Activated CD8-positive, alpha-beta T cell treated with anti-CD3 and anti-CD28 coated beads for 36 hours (primary cell): Measurements from ENCODE around the gene KRTDAP. TPM values are rescaled to one million over a fixed set of nuclear protein-coding genes. Genes with fewer than 3 reads are reported as not detected.

Experiments
- ATAC-seq: fragments of 200-7000 bp; cut with Tn5 transposase; one replicate; pipeline ENCODE4 v1.10.0; 2021; ENCODE audit warnings: mild to moderate bottlenecking, moderate library complexity
- CTCF ChIA-PET: fragments of 350-600 bp; sonication (Branson Sonifier 250); formaldehyde crosslinking; loops from one replicate; lab custom pipeline; 2021; ENCODE audit warnings: antibody characterized with exemption; lab: Charles Lee
- POLR2A ChIA-PET: fragments of 350-600 bp; sonication (Branson Sonifier 250); formaldehyde crosslinking; loops from one replicate; lab custom pipeline; 2021; ENCODE audit warnings: antibody characterized with exemption; lab: Charles Lee
- DNase-seq: peaks from one replicate; pipeline ENCODE4 v3.0.0-alpha.2; 2020
- H3K27ac Mint-ChIP-seq: one replicate; pipeline ENCODE4 v1.8.0; 2021; ENCODE audit warnings: mild to moderate bottlenecking, mixed read lengths
- H3K27me3 Mint-ChIP-seq: one replicate; pipeline ENCODE4 v1.8.0; 2021; ENCODE audit warnings: mixed read lengths
- H3K36me3 Mint-ChIP-seq: one replicate; pipeline ENCODE4 v1.8.0; 2021; ENCODE audit warnings: low read depth, mixed read lengths
- H3K4me1 Mint-ChIP-seq: one replicate; pipeline ENCODE4 v1.8.0; 2021; ENCODE audit warnings: low read depth, mixed read lengths
- H3K4me3 Mint-ChIP-seq: one replicate; pipeline ENCODE4 v1.8.0; 2021; ENCODE audit warnings: mild to moderate bottlenecking, moderate library complexity, mixed read lengths
- H3K9me3 Mint-ChIP-seq: one replicate; pipeline ENCODE4 v1.8.0; 2021; ENCODE audit warnings: mixed read lengths
- CTCF ChIP-seq: fragments of 200-600 bp; IDR thresholded peaks from one replicate; pipeline ENCODE4 v1.8.0; 2022; ENCODE audit warnings: antibody characterized with exemption, mild to moderate bottlenecking
- intact Hi-C: fragments of 100-400 bp; cut with micrococcal nuclease; formaldehyde crosslinking; loops from one replicate; pipeline ENCODE4 v1.10.0; 2022
- total RNA-seq, 2 experiments: library from RNA; stranded (reverse); gene quantifications; one replicate each; pipeline ENCODE4 v1.2.3, GENCODE V29; 2021

Gene KRTDAP
- total RNA-seq, 2 experiments from 2014 or later, result not detected

- DNase-seq, result no peak
- intact Hi-C loops, result loop anchor here (2.0 kb wide), 1 partner anchor 82 kb away; no protein-coding TSS in a partner anchor
- ChIA-PET CTCF (interaction anchor here (0.8 to 3.8 kb wide), 41 partner anchors 8 to 316 kb away, joined by 3 to 45 read pairs (median 5); partner anchors contain the start of genes FFAR1 and FFAR3), POLR2A (interaction anchor here (0.7 to 1.2 kb wide), 2 partner anchors 11 to 23 kb away, joined by 3 read pairs; no protein-coding TSS in a partner anchor)
- Mint-ChIP-seq H3K27me3 (peaks cover 33% of the 10 kb centered on the region), H3K27ac (no peak overlapping the region), H3K9me3 (no peaks in the 10 kb centered on the region), H3K4me1 (peaks cover 14% of the 10 kb centered on the region), H3K4me3 (no peak overlapping the region), H3K36me3 (no peaks in the 10 kb centered on the region)
- no peak for ATAC-seq
- peak; percentile 57 for TF ChIP-seq CTCF
Measured at GRCh38 chr19:35510626-35510964, 20.3 kb upstream of the KRTDAP start.

- H3K9me3 Mint-ChIP-seq, result no peaks in the 10 kb centered on the region
- ChIA-PET CTCF (interaction anchor here (0.6 to 3.8 kb wide), 47 partner anchors 8 to 316 kb away, joined by 3 to 45 read pairs (median 4); partner anchors contain the start of genes FFAR1 and FFAR3), POLR2A (interaction anchor here (0.7 to 1.2 kb wide), 3 partner anchors 11 to 24 kb away, joined by 3 read pairs; no protein-coding TSS in a partner anchor)
- H3K27me3 Mint-ChIP-seq, result peaks cover 35% of the 10 kb centered on the region
- peaks cover 14% of the 10 kb centered on the region for H3K4me1 Mint-ChIP-seq
- ATAC-seq (peak; percentile 80), DNase-seq (peak; percentile 83)
- H3K36me3 Mint-ChIP-seq, result no peaks in the 10 kb centered on the region
- no peak overlapping the region for H3K27ac Mint-ChIP-seq
- TF ChIP-seq CTCF, result peak; percentile 97
- intact Hi-C loops, result loop anchor here (2.0 kb wide), 1 partner anchor 83 kb away; no protein-coding TSS in a partner anchor
- peak overlapping the region; percentile 45 for H3K4me3 Mint-ChIP-seq
Measured at GRCh38 chr19:35509861-35510625, 19.8 kb upstream of the KRTDAP start.

- H3K36me3 Mint-ChIP-seq, result no peaks in the 10 kb centered on the region
- peaks cover 32% of the 10 kb centered on the region for H3K27me3 Mint-ChIP-seq
- intact Hi-C loops, result no loop called here
- ChIA-PET CTCF (interaction anchor here (0.6 to 3.8 kb wide), 25 partner anchors 10 to 317 kb away, joined by 3 to 45 read pairs (median 4); partner anchors contain the start of genes FFAR1 and FFAR3), POLR2A (interaction anchor here (0.6 to 1.2 kb wide), 3 partner anchors 17 to 166 kb away, joined by 3 read pairs; no protein-coding TSS in a partner anchor)
- ATAC-seq (peak; percentile 78), DNase-seq (peak; percentile 68)
- no peaks in the 10 kb centered on the region for H3K9me3 Mint-ChIP-seq
- TF ChIP-seq CTCF, result no peak
- H3K4me1 Mint-ChIP-seq, result peaks cover 14% of the 10 kb centered on the region
- no peak overlapping the region for H3K27ac Mint-ChIP-seq
- H3K4me3 Mint-ChIP-seq, result peak overlapping the region; percentile 45
Measured at GRCh38 chr19:35509018-35509652, 18.9 kb upstream of the KRTDAP start.

GRCh38 chr19:35508129-35508528 lies 17.9 kb upstream of the KRTDAP start:
- Mint-ChIP-seq H3K27me3 (peaks cover 31% of the 10 kb centered on the region), H3K4me3 (no peak overlapping the region), H3K4me1 (peaks cover 14% of the 10 kb centered on the region), H3K27ac (no peak overlapping the region), H3K9me3 (no peaks in the 10 kb centered on the region), H3K36me3 (no peaks in the 10 kb centered on the region)
- POLR2A ChIA-PET, result interaction anchor here (1.0 kb wide), 1 partner anchor 16 kb away, joined by 3 read pairs; no protein-coding TSS in a partner anchor
- DNase-seq, result no peak
- TF ChIP-seq CTCF, result no peak
- ATAC-seq, result no peak
- CTCF ChIA-PET, result interaction anchor here (1.2 to 3.8 kb wide), 5 partner anchors 12 to 161 kb away, joined by 3 to 45 read pairs (median 14); partner anchors contain the start of genes FFAR1 and FFAR3
- intact Hi-C loops, result no loop called here
